Heart left ventricle (tissue), 16 donors: ENCODE data around the gene MYH14. TPM values are rescaled to one million over a fixed set of nuclear protein-coding genes. Genes with fewer than 3 reads are reported as not detected.
A peak's percentile ranks its signal among the peaks of the same experiment; 100 is the strongest.

Experiments
- ATAC-seq, 4 donors: fragments of 200-7000 bp; cut with Tn5 transposase; one replicate each; pipeline ENCODE4 v1.9.1; 2020 to 2022; ENCODE audit warnings: moderate library complexity in 4 of 4, mild to moderate bottlenecking in 3 of 4, moderate number of reproducible peaks in 1 of 4
- DNase-seq, 5 donors: peaks; one replicate each; pipeline ENCODE4 v3.0.0-alpha.2; 2020
- H3K27ac ChIP-seq, 12 donors: fragments of 200-600 bp; sonication (generic) in 4 of 12; one replicate each; pipeline versions ENCODE4 v1.5.0 to v1.8.0; 2016 to 2022; ENCODE audit warnings: mild to moderate bottlenecking in 2 of 12
- H3K27me3 ChIP-seq, 9 donors: fragments of 200-600 bp; sonication (generic) in 2 of 9; one replicate each; pipeline versions ENCODE4 v1.5.1 to v1.8.0; 2016 to 2022; ENCODE audit warnings: mild to moderate bottlenecking in 3 of 9
- H3K36me3 ChIP-seq, 9 donors: fragments of 200-600 bp; sonication (generic) in 2 of 9; one replicate each; pipeline versions ENCODE4 v1.5.0 to v1.8.0; 2018 to 2022; ENCODE audit warnings: mild to moderate bottlenecking in 2 of 9
- H3K4me1 ChIP-seq, 12 donors: fragments of 200-600 bp; sonication (generic) in 4 of 12; one replicate each; pipeline versions ENCODE4 v1.5.0 to v1.8.0; 2016 to 2022; ENCODE audit warnings: mild to moderate bottlenecking in 3 of 12
- H3K4me3 ChIP-seq, 12 donors: fragments of 200-600 bp; sonication (generic) in 4 of 12; one replicate each; pipeline versions ENCODE4 v1.5.0 to v1.8.0; 2017 to 2022; ENCODE audit warnings: mild to moderate bottlenecking in 9 of 12, moderate library complexity in 4 of 12
- H3K9me3 ChIP-seq, 12 donors: fragments of 200-600 bp; sonication (generic) in 4 of 12; one replicate each; pipeline versions ENCODE4 v1.5.0 to v1.8.0; 2016 to 2022; ENCODE audit warnings: mild to moderate bottlenecking in 1 of 12
- POLR2A ChIP-seq, 2 donors: fragments of 450-650 bp; IDR thresholded peaks; one replicate each; pipeline ENCODE4 v1.6.1; 2017; ENCODE audit warnings: antibody characterized with exemption in 2 of 2, mild to moderate bottlenecking in 2 of 2, moderate library complexity in 2 of 2
- WGBS, 4 donors: extraction: QIAGEN DNeasy Blood & Tissue Kit in 2 of 4; methylation state at CpG; one replicate each; pipeline versions ENCODE4 v1.1.5 to v1.1.7; 2013 to 2018; 5-methylcytosine and 5-hydroxymethylcytosine counted together
- intact Hi-C, 10 donors: fragments of 100-400 bp; cut with DNase I; formaldehyde crosslinking; loops; one replicate each; pipeline versions ENCODE4 v1.11.1 to v1.14.2; 2022
- polyA plus RNA-seq, 2 donors: library from polyadenylated mRNA; stranded (reverse); fragments of 200-250 nt; gene quantifications; one replicate each; pipeline ENCODE4 v1.2.3, GENCODE V29; 2013
- total RNA-seq, 9 donors: library from RNA; depleted of rRNA in 2 of 9; stranded (reverse); fragments of >200 nt in 2 of 9; fragmentation: NEBNext Ultra II Directional in 3 of 9; extraction: Animal tissue kit (Norgen Biotek cat#: 25700) in 3 of 9; gene quantifications; one replicate each; pipeline versions ENCODE4 v1.1.0 to v1.2.4, GENCODE V29; 2016 to 2023
- TF ChIP-seq, protein P1 (sequence below), 12 donors: fragments of 200-600 bp; sonication (generic) in 4 of 12; IDR thresholded peaks; one replicate each; pipeline versions ENCODE4 v1.5.0 to v1.8.0; 2018 to 2022; ENCODE audit warnings: antibody characterized with exemption in 12 of 12, mild to moderate bottlenecking in 5 of 12
- donor health status: ischemic (EF 13 %, LVEDD 7.1; RV severe dilation, severe dysfunction).
- donor health status: healthy with polysubstance abuse.
- donor health status: DM: no; HTN: yes; CAD: no.
- donor health status: DM: no; HTN: no; CAD: no.
- donor health status: ischemic (EF 25% LVEDD 6.9; RV normal size, moderate dysfunction).
- donor health status: ischemic (EF 25% LVEDD 5.7; RV mildly dilated, moderate dysfunction).
- donor health status: healthy.
- donor health status: DM: yes; HTN: yes; CAD: no.
- donor health status: ischemic (EF 35%, LVEDD 5.7; RV mildly dilated, moderate dysfunction).
- donor health status: nonischemic (EF 11% LVEDD 7.7; RV severe dilation, severe dysfunction).
- donor health status: DM: yes; HTN: yes; CAD: no.
- donor health status: PGD.
- donor health status: ischemic (EF 29% LVEDD 5.4; RV normal size, mild dysfunction).
- donor health status: nonischemic (EF 23%, LVEDD 6.1; RV moderate dilation, normal function).

MYH14 gene
- total and polyA plus RNA-seq, 11 donors = 45.8 to 132 (median 90.5) TPM

DNA sequence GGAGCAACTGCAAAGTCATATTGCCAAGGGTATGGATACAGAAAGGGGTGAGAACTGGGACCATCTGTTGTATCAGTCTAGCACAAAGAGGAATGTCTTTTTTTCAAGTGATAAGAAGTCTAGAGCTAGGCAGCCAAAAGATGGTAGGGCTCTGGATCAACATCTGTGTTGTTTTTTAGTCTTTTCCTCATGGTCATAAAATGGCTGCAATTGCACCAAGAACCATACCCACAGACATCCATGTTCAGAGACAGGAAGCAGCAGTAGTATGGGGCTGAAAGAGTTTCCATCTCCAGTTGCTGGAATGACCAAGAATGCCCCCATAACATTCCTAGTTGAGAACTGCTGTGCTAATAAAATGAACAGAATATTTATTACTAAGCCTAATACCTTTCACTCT lies 100.1 kb downstream of the MYH14 start:
- Histone ChIP-seq H3K27me3 (no peaks in the 10 kb centered on the region), H3K27ac (no peak overlapping the region), H3K9me3 (peaks cover 0 to 18% (median 0%) of the 10 kb centered on the region in 12 donors), H3K4me1 (no peaks in the 10 kb centered on the region), H3K4me3 (no peak overlapping the region), H3K36me3 (peaks cover 0 to 31% (median 0%) of the 10 kb centered on the region in 9 donors)
- no peak for TF ChIP-seq POLR2A (IDR thresholded peaks at IDR 0.05)
- TF ChIP-seq, protein P1, sequence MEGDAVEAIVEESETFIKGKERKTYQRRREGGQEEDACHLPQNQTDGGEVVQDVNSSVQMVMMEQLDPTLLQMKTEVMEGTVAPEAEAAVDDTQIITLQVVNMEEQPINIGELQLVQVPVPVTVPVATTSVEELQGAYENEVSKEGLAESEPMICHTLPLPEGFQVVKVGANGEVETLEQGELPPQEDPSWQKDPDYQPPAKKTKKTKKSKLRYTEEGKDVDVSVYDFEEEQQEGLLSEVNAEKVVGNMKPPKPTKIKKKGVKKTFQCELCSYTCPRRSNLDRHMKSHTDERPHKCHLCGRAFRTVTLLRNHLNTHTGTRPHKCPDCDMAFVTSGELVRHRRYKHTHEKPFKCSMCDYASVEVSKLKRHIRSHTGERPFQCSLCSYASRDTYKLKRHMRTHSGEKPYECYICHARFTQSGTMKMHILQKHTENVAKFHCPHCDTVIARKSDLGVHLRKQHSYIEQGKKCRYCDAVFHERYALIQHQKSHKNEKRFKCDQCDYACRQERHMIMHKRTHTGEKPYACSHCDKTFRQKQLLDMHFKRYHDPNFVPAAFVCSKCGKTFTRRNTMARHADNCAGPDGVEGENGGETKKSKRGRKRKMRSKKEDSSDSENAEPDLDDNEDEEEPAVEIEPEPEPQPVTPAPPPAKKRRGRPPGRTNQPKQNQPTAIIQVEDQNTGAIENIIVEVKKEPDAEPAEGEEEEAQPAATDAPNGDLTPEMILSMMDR (IDR thresholded peaks at IDR 0.05) = no peak
- intact Hi-C loops = no loop called here
- DNase-seq (no peak), ATAC-seq (no peak)

DNA sequence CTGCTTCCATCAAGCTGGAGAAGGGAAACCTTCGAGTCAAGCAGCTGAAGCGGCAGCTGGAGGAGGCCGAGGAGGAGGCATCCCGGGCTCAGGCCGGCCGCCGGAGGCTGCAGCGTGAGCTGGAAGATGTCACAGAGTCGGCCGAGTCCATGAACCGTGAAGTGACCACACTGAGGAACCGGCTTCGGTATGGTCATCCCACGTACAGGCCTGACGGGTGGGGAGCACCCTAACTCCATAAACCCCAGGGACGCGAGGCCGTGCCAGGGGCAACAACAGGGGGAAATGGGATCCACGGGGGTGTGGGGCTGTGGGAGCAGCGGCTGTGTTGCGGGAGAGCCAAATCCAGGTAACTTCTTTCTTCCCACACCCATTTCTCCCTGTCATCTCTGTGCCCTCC lies 105.6 kb downstream of the MYH14 start:
- no peak for TF ChIP-seq POLR2A (IDR thresholded peaks at IDR 0.05)
- TF ChIP-seq, protein P1 (IDR thresholded peaks at IDR 0.05) = no peak
- no peak overlapping the region for H3K27ac ChIP-seq
- H3K4me1 ChIP-seq = peaks cover 0 to 15% (median 0%) of the 10 kb centered on the region in 12 donors
- intact Hi-C loops = no loop called here
- peaks cover 0 to 10% (median 0%) of the 10 kb centered on the region in 12 donors for H3K9me3 ChIP-seq
- H3K36me3 ChIP-seq = peaks cover 0 to 14% (median 0%) of the 10 kb centered on the region in 9 donors
- H3K4me3 ChIP-seq = no peak overlapping the region
- DNase-seq = peak in 1 of 5 donors; percentile 59
- WGBS, 4 donors = 84 to 91% (median 86%) methylated on average over 21 of the region's 21 CpGs
- peaks cover 11 to 40% (median 28%) of the 10 kb centered on the region in 9 donors for H3K27me3 ChIP-seq
- ATAC-seq = no peak

DNA sequence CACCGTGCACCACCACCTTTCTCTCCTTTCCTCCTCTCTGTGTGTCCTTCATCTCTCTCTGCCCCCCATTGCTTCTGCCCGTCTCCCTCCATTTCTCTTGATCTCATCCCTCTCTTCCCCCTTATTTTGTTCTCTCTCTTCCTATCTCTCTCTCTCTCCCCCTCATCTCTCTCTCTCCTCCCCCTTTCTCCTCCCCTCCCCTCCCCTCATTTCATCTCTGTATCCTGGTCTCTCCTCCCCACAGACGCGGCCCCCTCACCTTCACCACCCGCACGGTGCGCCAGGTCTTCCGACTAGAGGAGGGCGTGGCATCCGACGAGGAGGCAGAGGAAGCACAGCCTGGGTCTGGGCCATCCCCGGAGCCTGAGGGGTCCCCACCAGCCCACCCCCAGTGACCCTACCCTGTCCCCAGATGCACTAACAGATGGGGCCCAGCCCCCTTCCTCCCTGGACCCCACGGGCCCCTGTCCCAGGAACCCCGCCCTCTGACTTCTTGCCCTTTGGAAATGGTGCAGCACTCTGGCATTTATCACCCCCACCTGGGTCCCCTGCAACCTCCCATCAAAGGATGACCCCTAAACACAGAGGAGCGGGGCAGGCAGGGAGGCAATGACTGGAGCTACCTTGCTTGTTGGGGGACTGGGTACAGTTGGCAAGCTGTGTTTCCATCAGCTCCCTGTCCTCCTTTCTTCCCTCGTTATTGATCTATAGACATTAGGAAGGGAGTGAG lies 106.1 kb downstream of the MYH14 start:
- DNase-seq (no peak), ATAC-seq (no peak)
- intact Hi-C loops = no loop called here
- 57 to 70% (median 59%) methylated on average over 16 of the region's 16 CpGs for WGBS, 4 donors
- H3K27ac ChIP-seq = no peak overlapping the region
- H3K36me3 ChIP-seq = peaks cover 0 to 14% (median 0%) of the 10 kb centered on the region in 9 donors
- peaks cover 0 to 19% (median 0%) of the 10 kb centered on the region in 12 donors for H3K4me1 ChIP-seq
- peaks cover 11 to 46% (median 33%) of the 10 kb centered on the region in 9 donors for H3K27me3 ChIP-seq
- no peak overlapping the region for H3K4me3 ChIP-seq
- H3K9me3 ChIP-seq = peaks cover 0 to 10% (median 0%) of the 10 kb centered on the region in 12 donors
- TF ChIP-seq POLR2A (IDR thresholded peaks at IDR 0.05) = no peak
- TF ChIP-seq, protein P1 (IDR thresholded peaks at IDR 0.05) = no peak

DNA sequence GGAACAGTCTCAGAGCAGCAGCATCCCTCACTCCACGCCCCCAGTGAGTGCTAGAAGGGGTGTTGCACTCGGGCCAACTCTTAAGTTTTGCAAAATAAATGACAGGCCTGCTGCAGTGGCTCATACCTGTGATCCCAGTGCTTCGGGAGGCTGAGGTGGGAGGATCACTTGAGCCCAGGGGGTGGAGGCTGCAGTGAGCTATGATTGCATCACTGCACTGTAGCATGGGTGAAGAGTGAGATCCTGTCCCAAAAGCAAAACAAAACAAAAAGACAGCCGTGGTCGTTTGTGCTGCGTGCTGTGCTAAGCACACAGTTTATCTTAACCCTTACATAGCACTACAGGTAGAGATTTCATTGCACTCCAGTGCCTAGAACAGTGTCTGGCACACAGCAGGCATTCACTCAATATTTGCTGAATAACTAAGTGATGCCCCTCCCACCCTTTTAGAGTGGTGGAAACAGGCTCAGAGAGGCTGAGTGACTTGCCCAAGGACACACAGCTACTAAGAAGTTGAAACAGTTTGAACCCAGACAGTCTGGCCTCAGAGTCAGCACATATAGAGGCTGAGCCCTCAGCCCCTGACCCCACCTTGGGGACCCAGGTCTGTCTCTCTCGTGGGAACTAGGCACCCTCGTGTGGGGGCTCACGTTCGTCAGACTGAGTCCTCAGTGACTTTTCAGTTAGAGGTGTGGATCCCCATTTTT lies 107.5 kb downstream of the MYH14 start:
- ATAC-seq = no peak
- WGBS, 4 donors = 44 to 50% (median 46%) methylated on average over 10 of the region's 10 CpGs

More for the DNA sequence above, 107.5 kb downstream of the MYH14 start:
- no peak overlapping the region for H3K4me3 ChIP-seq
- H3K27ac ChIP-seq = no peak overlapping the region
- TF ChIP-seq POLR2A (IDR thresholded peaks at IDR 0.05) = no peak
- TF ChIP-seq, protein P1 (IDR thresholded peaks at IDR 0.05) = no peak
- H3K27me3 ChIP-seq = peaks cover 11 to 54% (median 44%) of the 10 kb centered on the region in 9 donors
- H3K9me3 ChIP-seq = peaks cover 0 to 10% (median 0%) of the 10 kb centered on the region in 12 donors
- intact Hi-C loops = no loop called here
- H3K36me3 ChIP-seq = peaks cover 0 to 14% (median 0%) of the 10 kb centered on the region in 9 donors
- DNase-seq = no peak
- H3K4me1 ChIP-seq = peaks cover 0 to 22% (median 0%) of the 10 kb centered on the region in 12 donors
